ENCODE results near the gene FAM13C.

FAM13C gene

DNA sequence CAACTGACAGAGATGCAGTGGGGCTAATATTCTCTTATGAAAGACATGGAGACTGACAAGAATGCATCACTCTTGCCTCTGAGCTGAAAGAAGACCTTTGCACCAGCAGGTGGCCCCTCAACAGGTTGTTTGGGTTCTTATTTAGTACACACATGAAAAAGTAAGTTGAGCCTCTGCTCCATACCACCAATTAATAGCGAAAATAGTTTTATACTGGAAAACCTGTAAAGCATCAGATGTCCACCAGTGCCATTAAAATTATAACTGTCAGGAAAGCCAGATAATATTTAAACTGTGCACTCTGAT, 26.3 kb upstream of the FAM13C start:
- Histone ChIP-seq H3K4me3 (ENCODE audit: low read depth in 1 of 2, low read length in 2 of 2) (no peak overlapping the region), H4K20me1 (ENCODE audit: insufficient read depth, low read length) (no peaks in the 10 kb centered on the region), H3K4me2 (ENCODE audit: insufficient read depth, low read length) (no peak overlapping the region), H3K27me3 (ENCODE audit: insufficient read depth, low read length, poor library complexity) (no peaks in the 10 kb centered on the region), H2AFZ (ENCODE audit: low read depth, low read length) (no peak overlapping the region), H3K9ac (ENCODE audit: low read depth, low read length) (no peak overlapping the region), H3K27ac (ENCODE audit: low read length) (no peak overlapping the region), H3K4me1 (ENCODE audit: insufficient read depth, low read length) (no peaks in the 10 kb centered on the region), H3K79me2 (ENCODE audit: insufficient read depth, low read length) (no peaks in the 10 kb centered on the region), H3K36me3 (ENCODE audit: insufficient read depth, low read length) (no peaks in the 10 kb centered on the region), H3K9me3 (ENCODE audit: insufficient read depth, low read length, severe bottlenecking) (no peaks in the 10 kb centered on the region)
- ATAC-seq (ENCODE audit: insufficient read depth, low read depth) (no peak), DNase-seq (no peak)
- TF ChIP-seq, protein P1, sequence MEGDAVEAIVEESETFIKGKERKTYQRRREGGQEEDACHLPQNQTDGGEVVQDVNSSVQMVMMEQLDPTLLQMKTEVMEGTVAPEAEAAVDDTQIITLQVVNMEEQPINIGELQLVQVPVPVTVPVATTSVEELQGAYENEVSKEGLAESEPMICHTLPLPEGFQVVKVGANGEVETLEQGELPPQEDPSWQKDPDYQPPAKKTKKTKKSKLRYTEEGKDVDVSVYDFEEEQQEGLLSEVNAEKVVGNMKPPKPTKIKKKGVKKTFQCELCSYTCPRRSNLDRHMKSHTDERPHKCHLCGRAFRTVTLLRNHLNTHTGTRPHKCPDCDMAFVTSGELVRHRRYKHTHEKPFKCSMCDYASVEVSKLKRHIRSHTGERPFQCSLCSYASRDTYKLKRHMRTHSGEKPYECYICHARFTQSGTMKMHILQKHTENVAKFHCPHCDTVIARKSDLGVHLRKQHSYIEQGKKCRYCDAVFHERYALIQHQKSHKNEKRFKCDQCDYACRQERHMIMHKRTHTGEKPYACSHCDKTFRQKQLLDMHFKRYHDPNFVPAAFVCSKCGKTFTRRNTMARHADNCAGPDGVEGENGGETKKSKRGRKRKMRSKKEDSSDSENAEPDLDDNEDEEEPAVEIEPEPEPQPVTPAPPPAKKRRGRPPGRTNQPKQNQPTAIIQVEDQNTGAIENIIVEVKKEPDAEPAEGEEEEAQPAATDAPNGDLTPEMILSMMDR (IDR thresholded peaks at IDR 0.05; ENCODE audit: borderline replicate concordance, extremely low read depth, low read length, poor library complexity, severe bottlenecking), result no peak
- TF ChIP-seq EZH2 (IDR thresholded peaks at IDR 0.05; ENCODE audit: borderline replicate concordance, low read depth, low read length, severe bottlenecking), result no peak

DNA sequence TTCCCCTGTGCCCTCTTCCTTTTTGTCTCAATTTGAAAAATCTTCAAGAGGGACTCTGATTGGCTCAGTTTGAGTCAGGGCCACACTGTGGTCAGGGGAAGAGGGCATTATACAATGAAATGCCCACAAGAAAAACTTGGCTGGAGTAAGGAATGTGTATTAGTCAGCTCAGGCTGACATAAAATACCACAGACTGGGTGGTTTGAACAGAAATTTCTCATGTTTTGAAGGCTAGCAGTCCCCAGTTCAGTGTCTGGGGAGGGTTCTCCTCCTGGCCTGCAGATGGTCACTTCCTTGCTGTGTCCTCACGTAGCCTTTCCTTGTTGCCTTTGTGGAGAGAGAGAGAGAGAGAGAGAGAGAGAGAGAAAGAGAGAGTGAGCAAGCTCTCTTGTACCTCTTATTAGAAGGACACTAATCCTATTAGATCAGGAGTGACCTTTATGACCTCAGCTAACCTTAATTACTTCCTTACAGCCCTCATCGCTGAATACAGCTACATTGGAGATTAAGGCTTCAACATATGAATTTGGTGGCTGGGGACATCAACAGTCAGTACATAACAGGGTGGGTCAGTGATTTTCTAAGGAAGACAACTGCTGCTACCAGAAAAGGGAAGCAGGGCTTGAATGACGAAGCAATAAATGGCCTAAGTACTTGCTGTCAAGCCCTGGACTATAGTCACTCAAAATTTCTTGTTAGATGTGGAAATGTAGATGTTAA, 25.8 kb upstream of the FAM13C start:
- TF ChIP-seq, protein P1 (IDR thresholded peaks at IDR 0.05; ENCODE audit: borderline replicate concordance, extremely low read depth, low read length, poor library complexity, severe bottlenecking), result no peak
- TF ChIP-seq EZH2 (IDR thresholded peaks at IDR 0.05; ENCODE audit: borderline replicate concordance, low read depth, low read length, severe bottlenecking), result no peak
- Histone ChIP-seq H4K20me1 (ENCODE audit: insufficient read depth, low read length) (no peaks in the 10 kb centered on the region), H3K27me3 (ENCODE audit: insufficient read depth, low read length, poor library complexity) (no peaks in the 10 kb centered on the region), H2AFZ (ENCODE audit: low read depth, low read length) (no peak overlapping the region), H3K9ac (ENCODE audit: low read depth, low read length) (no peak overlapping the region), H3K4me2 (ENCODE audit: insufficient read depth, low read length) (no peak overlapping the region), H3K9me3 (ENCODE audit: insufficient read depth, low read length, severe bottlenecking) (no peaks in the 10 kb centered on the region), H3K27ac (ENCODE audit: low read length) (no peak overlapping the region), H3K4me3 (ENCODE audit: low read depth in 1 of 2, low read length in 2 of 2) (no peak overlapping the region), H3K4me1 (ENCODE audit: insufficient read depth, low read length) (no peaks in the 10 kb centered on the region), H3K79me2 (ENCODE audit: insufficient read depth, low read length) (no peaks in the 10 kb centered on the region), H3K36me3 (ENCODE audit: insufficient read depth, low read length) (no peaks in the 10 kb centered on the region)
- no peak for DNase-seq
- ATAC-seq (ENCODE audit: insufficient read depth, low read depth), result no peak

DNA sequence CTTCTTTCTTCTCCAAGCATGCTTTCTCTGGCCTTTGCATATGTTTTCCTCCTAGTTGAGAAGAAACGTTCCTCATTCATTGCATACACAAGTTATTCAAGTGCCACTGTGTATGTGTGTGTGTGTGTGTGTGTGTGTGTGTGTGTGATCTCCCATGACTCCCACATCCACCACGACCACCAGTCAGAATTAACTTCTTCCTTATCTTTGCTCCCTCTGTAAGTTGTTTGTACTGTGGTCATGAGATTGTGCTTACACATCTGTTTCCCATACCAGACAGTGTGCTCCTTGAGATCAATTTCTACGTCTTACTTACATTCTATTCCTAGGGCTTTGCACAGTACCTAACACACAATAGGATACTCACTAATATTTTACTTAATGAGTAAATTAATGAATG, 22.4 kb upstream of the FAM13C start:
- TF ChIP-seq, protein P1 (IDR thresholded peaks at IDR 0.05; ENCODE audit: borderline replicate concordance, extremely low read depth, low read length, poor library complexity, severe bottlenecking), result no peak
- TF ChIP-seq EZH2 (IDR thresholded peaks at IDR 0.05; ENCODE audit: borderline replicate concordance, low read depth, low read length, severe bottlenecking), result no peak
- H3K79me2 ChIP-seq (ENCODE audit: insufficient read depth, low read length), result no peaks in the 10 kb centered on the region
- no peaks in the 10 kb centered on the region for H3K4me1 ChIP-seq (ENCODE audit: insufficient read depth, low read length)
- no peaks in the 10 kb centered on the region for H4K20me1 ChIP-seq (ENCODE audit: insufficient read depth, low read length)
- no peak overlapping the region for H2AFZ ChIP-seq (ENCODE audit: low read depth, low read length)
- no peak overlapping the region for H3K9ac ChIP-seq (ENCODE audit: low read depth, low read length)
- ATAC-seq (ENCODE audit: insufficient read depth, low read depth) (no peak), DNase-seq (no peak)
- no peaks in the 10 kb centered on the region for H3K36me3 ChIP-seq (ENCODE audit: insufficient read depth, low read length)
- H3K4me2 ChIP-seq (ENCODE audit: insufficient read depth, low read length), result no peak overlapping the region
- H3K9me3 ChIP-seq (ENCODE audit: insufficient read depth, low read length, severe bottlenecking), result no peaks in the 10 kb centered on the region
- H3K27ac ChIP-seq (ENCODE audit: low read length), result no peak overlapping the region
- no peak overlapping the region for H3K4me3 ChIP-seq (ENCODE audit: low read depth in 1 of 2, low read length in 2 of 2)
- no peaks in the 10 kb centered on the region for H3K27me3 ChIP-seq (ENCODE audit: insufficient read depth, low read length, poor library complexity)

All from DND-41 (cell line).